Mammary epithelial cell (primary cell): Measurements from ENCODE around the gene LCN2.

Experiments
- EZH2 ChIP-seq: IDR thresholded peaks from 2 replicates; pipeline ENCODE4 v1.6.1; 2012; ENCODE audit warnings: low read length, inconsistent platforms, borderline replicate concordance
- TF ChIP-seq, protein P1 (sequence below), 2 donors: IDR thresholded peaks in 1 of 2; conservative IDR thresholded peaks in 1 of 2; 2 replicates each; pipeline ENCODE4 v1.5.1; 2011 to 2012; ENCODE audit warnings: inconsistent platforms in 2 of 2, low read length in 2 of 2, mild to moderate bottlenecking in 2 of 2, control low read depth in 1 of 2, low read depth in 1 of 2; ENCODE audit not compliant: insufficient read depth in 1 of 2; ENCODE audit errors: extremely low read depth in 1 of 2

DNA sequence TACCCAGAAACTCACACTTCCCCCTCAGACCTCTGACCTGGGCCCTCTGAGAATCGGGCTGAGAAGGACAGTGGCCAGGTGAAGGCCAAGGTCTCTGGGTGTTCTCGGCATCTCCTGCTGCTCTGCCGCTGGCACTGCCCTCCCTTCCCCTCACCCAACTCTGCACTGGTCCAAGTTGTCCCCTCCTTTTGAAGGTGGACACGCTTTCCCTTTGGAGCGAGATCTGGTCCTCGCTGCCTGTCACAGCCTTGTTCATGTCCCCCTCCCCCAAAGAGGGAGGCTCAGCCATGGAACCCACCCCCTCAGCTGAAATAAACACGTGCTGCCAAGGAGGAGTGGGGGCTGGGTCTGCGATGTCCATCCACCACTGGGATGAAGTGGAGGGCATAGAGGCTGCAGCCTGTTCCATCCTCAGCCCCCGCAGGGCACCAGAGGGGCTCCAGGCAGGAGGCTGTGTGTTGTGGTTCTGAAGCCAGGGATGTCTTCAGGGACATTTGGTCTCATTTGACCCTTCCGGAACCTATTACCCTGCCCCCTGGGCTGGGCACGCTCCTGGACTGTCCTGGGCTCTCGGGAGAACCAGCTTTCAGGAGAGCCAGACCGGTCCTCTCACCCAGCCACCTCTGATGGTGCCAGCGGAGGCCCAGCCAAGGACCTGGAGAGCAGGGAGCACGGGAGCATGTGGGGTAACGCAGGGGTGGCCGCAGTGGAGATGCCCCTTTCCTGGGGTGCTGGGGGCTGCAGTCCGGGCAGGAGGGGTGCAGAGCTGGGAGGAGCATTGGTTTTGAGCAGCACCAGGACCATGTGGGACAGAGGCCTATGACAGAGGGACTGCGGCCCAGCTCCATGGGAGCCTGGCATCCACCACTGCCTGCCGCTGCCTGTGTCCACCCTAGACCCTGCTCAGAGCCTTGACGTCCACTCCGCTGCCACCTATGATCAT lies 4.7 kb upstream of the LCN2 start:
- TF ChIP-seq, protein P1, sequence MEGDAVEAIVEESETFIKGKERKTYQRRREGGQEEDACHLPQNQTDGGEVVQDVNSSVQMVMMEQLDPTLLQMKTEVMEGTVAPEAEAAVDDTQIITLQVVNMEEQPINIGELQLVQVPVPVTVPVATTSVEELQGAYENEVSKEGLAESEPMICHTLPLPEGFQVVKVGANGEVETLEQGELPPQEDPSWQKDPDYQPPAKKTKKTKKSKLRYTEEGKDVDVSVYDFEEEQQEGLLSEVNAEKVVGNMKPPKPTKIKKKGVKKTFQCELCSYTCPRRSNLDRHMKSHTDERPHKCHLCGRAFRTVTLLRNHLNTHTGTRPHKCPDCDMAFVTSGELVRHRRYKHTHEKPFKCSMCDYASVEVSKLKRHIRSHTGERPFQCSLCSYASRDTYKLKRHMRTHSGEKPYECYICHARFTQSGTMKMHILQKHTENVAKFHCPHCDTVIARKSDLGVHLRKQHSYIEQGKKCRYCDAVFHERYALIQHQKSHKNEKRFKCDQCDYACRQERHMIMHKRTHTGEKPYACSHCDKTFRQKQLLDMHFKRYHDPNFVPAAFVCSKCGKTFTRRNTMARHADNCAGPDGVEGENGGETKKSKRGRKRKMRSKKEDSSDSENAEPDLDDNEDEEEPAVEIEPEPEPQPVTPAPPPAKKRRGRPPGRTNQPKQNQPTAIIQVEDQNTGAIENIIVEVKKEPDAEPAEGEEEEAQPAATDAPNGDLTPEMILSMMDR (conservative IDR thresholded peaks at IDR 0.05 in 1 of 2, IDR thresholded peaks at IDR 0.05 in 1 of 2; ENCODE audit: extremely low read depth in 1 of 2, insufficient read depth in 1 of 2, low read depth in 1 of 2, low read length in 2 of 2), result no peak
- TF ChIP-seq EZH2, result no peak
